ENCODE measurements around the gene LOX. TPM values are rescaled to one million over a fixed set of nuclear protein-coding genes. Genes with fewer than 3 reads are reported as not detected.

The LOX gene
- total RNA-seq (2014; rRNA removed; shearing (Covaris generic)): 28.4 and 32.2 TPM in 2 replicates

- DNase-seq (ENCODE audit: low read depth): peak; percentile 87
These were observed at the start of gene LOX for GRCh38 chr5:122078116-122079110. TSS of gene LOX (minus strand) at chr5:122078259. CDS start at chr5:122077985, 274 bp downstream.

GRCh38 chr5:122126756-122127321 is 48.8 kb upstream of the LOX start:
- DNase-seq (ENCODE audit: low read depth): no peak

GRCh38 chr5:122126177-122126755 is 48.2 kb upstream of the LOX start:
- DNase-seq (ENCODE audit: low read depth): peak; percentile 86

- no peak for DNase-seq (ENCODE audit: low read depth)
These were observed 46.7 kb upstream of the LOX start for GRCh38 chr5:122124766-122125165.

GRCh38 chr5:122121479-122122465 is 43.7 kb upstream of the LOX start:
- DNase-seq (ENCODE audit: low read depth): no peak

GRCh38 chr5:122120957-122121356 is 42.9 kb upstream of the LOX start:
- peak; percentile 55 for DNase-seq (ENCODE audit: low read depth)

- no peak for DNase-seq (ENCODE audit: low read depth)
These were observed 42.4 kb upstream of the LOX start for GRCh38 chr5:122120493-122120892.

GRCh38 chr5:122119205-122119604 is 41.1 kb upstream of the LOX start:
- no peak for DNase-seq (ENCODE audit: low read depth)

- no peak for DNase-seq (ENCODE audit: low read depth)
These were observed 40.4 kb upstream of the LOX start for GRCh38 chr5:122118356-122118948.

GRCh38 chr5:122114501-122114900 is 36.4 kb upstream of the LOX start:
- DNase-seq (ENCODE audit: low read depth): no peak

- no peak for DNase-seq (ENCODE audit: low read depth)
These were observed 34.9 kb upstream of the LOX start for GRCh38 chr5:122112733-122113558.

- no peak for DNase-seq (ENCODE audit: low read depth)
These were observed 34.0 kb upstream of the LOX start for GRCh38 chr5:122112063-122112462.

GRCh38 chr5:122111460-122111859 is 33.4 kb upstream of the LOX start:
- no peak for DNase-seq (ENCODE audit: low read depth)

GRCh38 chr5:122110987-122111386 is 32.9 kb upstream of the LOX start:
- DNase-seq (ENCODE audit: low read depth): no peak

- DNase-seq (ENCODE audit: low read depth): no peak
These were observed 29.0 kb upstream of the LOX start for GRCh38 chr5:122107016-122107415.

GRCh38 chr5:122105909-122106308 is 27.9 kb upstream of the LOX start:
- no peak for DNase-seq (ENCODE audit: low read depth)

GRCh38 chr5:122102825-122103224 is 24.8 kb upstream of the LOX start:
- DNase-seq (ENCODE audit: low read depth): no peak

- peak; percentile 45 for DNase-seq (ENCODE audit: low read depth)
These were observed 23.7 kb upstream of the LOX start for GRCh38 chr5:122101636-122102285.

- DNase-seq (ENCODE audit: low read depth): peak; percentile 67
These were observed 21.2 kb upstream of the LOX start for GRCh38 chr5:122099060-122099790.

Measured in RPMI7951 (cell line).